Fibroblast of gingiva (primary cell): ENCODE measurements around the gene CNIH3.

Experiments used
- DNase-seq: peaks from one replicate; pipeline ENCODE4 v3.0.0-alpha.2; 2011; ENCODE audit warnings: low read depth

The CNIH3 gene

DNA sequence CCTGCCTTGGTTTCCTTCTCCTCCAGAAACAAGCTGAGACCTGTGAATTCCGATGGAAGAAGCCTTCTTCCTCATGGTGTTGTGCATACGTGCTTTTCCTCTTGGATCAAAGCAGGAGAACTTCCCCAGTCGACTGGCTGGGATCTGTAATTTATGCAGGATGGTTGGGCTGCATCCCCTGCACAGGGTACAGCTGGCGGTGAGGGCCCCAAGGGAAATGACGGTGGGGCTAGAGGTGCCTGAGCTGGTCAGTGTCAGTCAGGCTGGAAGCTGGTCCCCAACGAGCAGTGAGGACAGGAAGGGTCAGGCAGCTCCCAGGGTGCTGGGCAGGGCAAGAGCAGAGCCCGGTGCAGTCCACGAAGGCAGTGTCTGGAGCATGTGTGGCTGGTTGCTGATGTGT is 106.7 kb downstream of the CNIH3 start:
- DNase-seq: no peak

DNA sequence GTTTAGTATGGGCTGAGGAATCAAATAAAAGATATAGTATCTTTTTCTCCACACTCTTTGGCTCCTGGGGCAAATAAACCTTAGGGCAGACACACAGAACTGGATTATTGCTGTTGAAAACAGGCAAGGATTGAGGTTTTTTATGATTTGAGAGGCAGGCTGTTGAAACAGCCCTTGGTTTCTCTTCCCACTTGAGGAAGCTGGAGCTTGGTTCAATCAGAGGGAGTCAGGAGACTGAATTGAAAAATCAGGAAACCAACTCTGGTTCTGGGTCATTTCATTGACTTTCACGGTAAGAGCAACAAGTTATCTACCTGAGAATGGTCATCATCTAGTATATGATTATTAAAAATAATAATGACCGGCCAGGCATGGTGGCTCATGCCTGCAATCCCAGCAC is 108.4 kb downstream of the CNIH3 start:
- DNase-seq: no peak

DNA sequence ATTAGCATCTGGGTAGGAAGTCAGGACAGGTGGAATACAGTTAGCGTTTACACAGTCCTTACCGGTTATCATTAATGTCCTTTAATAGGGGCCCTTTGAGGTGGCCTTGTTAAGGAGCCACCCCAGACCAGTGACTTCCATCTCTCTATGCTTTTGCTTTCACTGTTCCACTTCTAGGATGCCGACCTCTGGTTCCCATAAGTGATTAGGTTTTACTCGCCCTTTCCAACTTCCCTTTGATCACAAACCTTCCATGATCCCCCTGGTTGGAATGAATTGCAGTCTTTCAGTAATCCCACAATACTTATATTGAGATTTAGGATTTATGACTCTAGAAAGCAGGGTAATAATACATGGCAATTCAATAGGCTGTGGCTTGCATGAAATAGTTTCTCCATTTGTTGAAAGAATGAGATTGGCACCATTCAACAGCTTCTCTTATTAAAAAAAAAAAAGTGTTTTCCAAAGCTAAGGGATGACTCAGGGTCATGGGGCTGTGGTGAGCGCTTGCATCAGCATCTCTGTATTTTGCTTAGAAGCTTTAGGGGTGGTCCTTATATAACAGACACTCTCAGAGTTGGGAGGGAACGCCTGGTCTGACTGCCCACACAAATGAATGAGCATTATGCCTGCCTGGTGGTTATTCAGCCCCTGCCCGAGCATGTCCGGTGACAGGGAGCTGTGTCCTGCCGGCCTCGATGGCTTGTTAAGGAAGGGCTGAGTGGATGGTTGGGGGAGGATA is 110.5 kb downstream of the CNIH3 start:
- DNase-seq: peak; percentile 89

GRCh38 chr1:224727351-224728289 is 111.5 kb downstream of the CNIH3 start:
- DNase-seq: peak; percentile 32

DNA sequence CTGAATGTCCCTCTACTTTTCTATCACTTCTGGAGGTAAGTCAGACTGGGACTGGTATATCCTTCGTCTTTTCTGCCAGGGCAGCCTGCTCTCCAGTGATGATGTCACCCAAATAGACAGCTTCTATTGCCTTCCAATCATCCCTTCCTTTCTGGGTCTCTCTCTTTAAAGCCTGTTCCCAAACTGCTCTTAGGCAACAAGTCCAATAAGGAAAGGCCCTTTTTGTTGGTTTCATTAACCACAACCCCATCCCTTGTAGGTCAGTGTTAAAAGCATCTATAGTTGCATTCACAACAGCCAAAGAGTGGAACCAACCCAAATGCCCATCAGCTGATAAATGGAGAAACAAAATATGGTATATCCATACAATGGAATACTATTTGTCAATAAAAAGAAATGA is 114.4 kb downstream of the CNIH3 start:
- DNase-seq: peak; percentile 25

DNA sequence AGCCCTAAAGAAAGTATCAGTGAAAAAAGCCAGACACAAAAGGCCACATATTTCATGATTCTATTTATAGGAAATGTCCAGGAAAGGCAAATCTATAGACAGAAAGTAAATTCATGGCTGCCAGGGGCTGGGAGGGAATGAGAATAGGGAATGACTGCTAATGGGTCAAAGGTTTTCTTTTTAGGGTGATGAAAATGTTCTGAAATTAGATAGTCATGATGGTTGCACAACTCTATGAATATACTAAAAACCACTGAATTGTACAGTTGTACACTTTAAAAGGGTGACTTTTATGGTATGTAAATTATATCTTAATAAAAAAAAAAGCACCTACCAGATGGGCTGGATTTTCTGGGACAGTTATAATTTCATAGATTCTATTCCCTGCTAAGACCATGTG is 114.8 kb downstream of the CNIH3 start:
- peak; percentile 68 for DNase-seq

- no peak for DNase-seq
Measured at GRCh38 chr1:224731633-224732032, 115.5 kb downstream of the CNIH3 start.

DNA sequence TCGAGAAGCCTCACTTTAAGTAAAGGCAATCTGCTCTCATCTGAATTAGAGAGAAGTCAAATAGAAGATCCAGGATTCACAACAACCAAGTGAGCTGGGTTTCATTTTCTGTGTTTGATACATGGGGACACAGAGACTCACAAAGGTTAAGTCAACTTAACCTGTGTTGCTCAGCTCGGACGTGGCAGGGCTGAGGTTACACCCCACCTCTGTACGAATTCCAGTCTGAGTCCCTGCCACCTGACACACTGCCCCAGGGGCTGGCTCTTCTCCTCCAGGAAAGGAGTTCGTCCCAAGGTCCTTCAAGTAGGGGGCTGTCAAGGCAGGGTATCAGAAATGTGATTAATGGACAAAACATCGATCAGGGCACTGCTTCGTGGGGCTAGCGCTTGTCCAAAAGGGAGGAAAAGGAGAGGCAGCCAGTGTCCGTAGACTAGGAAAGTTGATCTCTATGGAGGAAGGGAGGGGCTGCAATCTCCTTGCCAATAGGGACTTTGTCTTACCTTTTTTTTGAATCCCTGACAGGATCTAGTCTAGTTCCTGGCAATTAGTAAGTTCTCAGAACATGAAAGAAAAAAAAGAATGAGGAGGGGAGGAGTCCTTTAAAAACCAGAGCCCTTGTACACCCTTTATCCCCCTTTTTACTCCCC is 116.4 kb downstream of the CNIH3 start:
- DNase-seq: no peak

DNA sequence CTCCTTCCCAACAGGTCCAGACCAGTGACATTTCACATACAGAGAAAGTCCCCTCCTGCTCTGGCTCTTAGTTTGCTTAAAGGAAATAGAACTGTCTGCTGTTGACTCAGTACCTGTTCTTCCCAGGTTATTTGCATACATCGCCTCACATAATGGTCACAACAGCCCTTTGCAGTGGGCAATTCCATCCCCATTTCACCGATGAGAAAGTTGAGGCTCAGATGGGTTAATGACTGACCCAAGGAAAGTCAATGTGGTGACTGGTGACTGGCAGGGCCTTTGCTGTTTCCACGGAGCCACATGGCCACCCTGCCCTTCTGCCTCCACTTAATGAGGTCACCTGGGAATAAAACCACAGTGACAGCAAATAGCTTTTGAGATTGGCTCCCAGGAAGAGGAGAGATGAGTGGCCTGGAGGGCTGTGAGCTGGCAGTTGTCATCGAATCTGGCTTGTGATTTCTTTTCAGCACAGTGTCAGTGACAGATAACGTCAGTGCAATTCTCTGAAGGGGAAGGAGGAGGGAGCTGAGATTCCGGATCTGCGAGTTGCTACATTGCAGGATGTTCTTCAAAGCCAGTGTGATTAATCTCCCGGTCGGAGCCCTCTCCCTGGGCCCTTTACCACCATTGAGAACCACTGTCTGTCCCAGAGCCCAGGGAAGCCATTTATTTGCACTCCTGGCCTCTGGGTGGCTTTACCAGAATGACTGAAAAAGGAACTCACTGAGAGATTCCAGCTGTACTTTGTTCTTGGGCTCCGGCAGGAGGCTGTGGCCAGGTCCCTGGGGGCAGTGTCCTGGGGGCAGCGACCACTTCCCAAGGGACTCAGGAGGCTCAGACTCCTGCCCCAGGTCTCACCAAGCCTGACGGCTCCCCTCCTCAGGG is 117.2 kb downstream of the CNIH3 start:
- peak; percentile 33 for DNase-seq

DNA sequence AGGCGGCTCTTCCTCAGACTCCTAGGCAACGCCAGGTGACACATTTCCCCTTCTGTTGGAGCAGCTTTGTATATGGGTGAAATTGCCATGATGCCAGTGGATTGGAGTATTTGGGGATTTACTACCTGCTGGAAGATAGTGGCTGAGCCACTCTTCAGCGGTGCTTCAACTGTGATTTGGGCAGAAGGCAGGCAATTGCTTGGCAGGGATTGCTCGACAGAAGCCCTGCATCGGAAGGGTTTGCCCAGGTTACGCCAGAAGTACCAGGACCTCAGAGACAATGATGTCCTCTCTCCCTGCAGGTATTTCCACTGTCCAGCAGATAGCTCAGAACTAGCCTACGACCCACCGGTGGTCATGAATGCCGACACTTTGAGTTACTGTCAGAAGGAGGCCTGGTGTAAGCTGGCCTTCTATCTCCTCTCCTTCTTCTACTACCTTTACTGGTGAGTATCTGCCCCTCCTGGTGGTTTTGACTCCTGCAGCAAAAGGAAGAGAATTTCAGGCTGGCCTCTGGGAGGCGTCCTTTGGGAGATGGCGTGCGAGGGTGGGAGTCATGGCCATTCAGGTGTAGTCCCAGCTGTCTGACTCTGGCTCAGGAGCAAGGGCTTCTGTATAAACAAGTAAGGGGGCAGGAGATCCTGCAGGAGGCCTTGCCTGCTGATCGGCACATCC is 118.3 kb downstream of the CNIH3 start:
- no peak for DNase-seq

DNA sequence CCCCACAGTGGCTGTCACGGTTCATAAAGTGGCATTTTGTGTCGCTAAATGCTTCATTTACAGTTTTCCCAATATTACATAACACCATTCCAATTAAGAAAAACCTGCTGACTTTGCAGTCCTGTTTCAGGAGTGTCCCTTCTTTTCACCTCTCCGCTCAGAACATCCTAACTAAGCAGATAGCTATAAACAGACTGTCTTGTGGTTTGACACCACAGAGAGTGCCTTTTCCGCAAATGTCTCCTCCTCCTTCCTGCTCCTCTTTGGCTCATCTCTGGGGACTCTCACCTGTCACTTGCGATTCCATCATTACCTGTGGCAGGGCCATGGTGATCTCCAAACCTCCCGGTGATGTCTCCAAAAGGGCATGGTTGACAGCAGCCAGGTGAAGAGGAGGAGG is 119.0 kb downstream of the CNIH3 start:
- DNase-seq: no peak

DNA sequence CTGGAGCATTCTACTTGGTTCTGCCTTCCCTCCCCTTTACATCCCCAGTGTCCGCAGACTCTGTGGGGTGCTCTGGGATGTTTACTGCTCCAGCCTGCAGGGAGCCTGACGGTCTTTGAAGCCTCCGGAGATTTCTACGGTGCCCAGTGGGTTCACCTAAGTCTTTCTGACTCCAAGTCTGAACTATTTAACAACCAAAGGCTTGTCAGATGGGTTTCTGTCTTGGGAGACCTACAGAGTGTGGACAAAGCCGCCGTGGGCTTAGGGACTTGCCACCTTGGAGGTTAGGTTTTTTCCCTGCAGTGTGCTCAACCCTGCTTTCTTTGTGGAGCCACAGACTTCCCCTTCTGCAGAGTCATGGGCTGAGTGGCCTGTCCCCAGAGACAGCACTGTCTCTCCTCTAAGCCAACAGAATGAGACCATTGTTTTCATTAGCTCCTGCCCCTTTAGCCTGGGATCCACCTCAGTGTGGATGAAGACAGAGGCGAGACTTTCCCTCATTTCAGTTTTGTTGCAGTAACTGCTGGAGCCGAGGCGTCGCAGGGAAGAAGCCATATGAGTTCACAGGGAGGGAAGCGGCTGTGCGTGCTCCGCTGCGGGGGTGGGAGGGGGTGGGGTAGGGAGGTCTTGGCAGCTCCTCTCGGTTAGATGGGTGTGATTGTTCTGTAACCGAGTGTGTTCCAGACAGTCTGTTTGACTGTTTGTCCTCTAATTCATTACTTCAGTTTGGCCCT is 120.7 kb downstream of the CNIH3 start:
- DNase-seq: peak; percentile 22

DNA sequence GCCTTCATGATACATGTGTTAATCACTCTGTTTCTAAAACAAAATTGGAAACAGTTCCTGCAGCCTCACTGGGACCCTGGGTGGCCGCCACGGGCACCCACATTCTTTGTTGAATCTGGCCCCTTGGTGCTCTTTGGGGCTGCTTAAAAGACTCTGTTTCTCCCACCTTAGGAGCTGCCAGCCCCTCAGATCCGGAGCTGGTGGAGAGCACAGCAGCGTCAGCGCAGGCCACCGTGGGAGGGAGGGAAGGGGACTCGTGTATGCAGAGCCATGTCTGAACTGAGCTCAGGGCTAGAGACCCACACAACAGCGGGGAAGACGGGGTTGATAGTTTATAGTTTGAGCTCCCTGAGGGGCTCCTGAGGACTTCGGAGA is 121.2 kb downstream of the CNIH3 start:
- no peak for DNase-seq

GRCh38 chr1:224739303-224739996 is 123.3 kb downstream of the CNIH3 start:
- DNase-seq: no peak

GRCh38 chr1:224739997-224740684 is 124.0 kb downstream of the CNIH3 start:
- DNase-seq: no peak

DNA sequence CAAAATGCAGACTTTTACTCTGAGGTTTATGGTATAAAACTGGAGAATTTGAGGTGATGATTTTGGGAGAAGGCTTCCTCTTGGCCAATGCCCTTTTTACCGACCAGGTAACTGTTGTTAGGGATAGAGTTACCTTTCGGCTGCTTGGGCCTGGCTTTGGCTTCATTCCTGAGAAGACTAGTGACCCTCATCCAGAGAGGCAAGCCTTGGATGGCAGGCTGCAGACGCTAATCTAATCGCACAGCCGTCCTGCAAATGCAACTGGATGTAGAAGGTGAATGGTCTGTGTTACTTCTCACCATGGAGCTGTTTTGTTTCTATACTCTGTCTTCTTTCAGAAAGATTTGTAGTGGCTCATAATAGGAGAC is 124.6 kb downstream of the CNIH3 start:
- DNase-seq: no peak

DNA sequence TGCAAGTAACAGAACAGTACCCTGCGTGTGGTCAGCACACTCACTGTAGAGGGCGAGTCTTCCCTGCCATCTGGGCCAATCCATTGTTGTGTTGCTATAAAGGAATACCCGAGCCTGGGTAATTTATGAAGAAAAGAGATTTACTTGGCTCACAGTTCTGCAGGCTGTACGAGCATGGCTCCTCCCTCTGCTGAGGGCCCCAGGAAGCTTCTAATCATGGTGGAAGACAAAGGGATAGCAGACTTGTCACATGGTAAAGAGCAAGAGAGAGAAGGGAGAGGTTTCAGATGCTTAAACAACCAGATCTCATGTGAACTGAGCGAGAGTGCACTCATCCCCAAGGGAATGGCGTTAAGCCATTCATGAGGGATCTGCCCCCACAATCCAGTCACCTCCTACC is 126.2 kb downstream of the CNIH3 start:
- no peak for DNase-seq

DNA sequence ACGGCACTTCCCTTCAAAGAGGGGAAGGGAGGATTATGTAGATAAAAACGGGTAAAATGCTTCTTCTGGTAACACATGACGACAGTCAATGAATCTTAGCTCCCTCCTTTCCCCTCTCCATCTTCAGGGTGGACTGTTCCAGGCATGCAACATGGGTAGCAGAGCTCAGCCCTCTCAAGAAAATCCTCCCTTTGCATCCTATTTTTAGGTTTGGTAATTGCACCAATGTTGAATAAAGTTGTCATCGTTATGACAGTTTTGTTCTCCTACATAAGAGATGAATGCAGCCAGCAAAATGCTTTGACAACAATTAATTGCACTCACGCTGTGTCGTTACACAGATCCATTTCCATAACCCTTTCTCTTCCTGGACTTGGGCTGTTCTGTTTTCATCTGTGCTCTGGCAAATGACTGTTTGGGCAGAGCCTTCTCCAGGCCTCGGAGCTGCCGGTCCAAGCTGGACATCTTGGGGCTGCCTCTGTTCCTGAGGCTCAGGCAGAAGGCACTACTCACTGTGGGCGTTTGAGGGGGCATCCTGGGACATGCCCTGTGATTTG is 127.6 kb downstream of the CNIH3 start:
- DNase-seq: no peak

DNA sequence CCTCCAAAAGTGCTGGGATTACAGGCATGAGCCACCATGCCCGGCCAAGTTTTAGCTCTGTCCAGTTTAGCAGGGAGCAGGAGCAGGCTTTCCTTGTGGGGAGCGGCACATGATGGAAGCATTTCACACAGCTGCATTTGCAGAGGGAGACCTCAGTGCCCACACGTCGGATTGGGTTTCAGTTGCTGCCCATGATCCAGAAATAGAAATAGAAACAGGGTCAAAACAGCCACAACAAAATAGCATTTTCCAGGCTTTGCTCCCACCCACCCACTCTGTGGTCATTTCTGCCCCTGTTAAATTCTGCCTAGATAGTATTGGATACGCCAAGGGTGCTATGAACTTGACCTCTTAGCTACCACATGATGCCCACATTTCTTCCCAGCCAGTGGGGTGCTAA is 128.4 kb downstream of the CNIH3 start:
- DNase-seq: no peak
